AG04449 (cell line): Measurements from ENCODE around the gene CACNA1H.
"Not testable (repeated sequence)": the region's sequence is repeated elsewhere in the genome, so short reads cannot be mapped to it uniquely, and the experiment has no call there.

Experiments
- CTCF ChIA-PET: fragments of 350-600 bp; formaldehyde crosslinking; extraction: SDS; loops from one replicate; lab custom pipeline; 2021; ENCODE audit warnings: antibody characterized with exemption; lab: Yijun Ruan, JAX
- POLR2A ChIA-PET: fragments of 400-600, 350-600 bp; formaldehyde crosslinking; extraction: SDS; loops from one replicate; lab custom pipeline; 2020; ENCODE audit warnings: antibody characterized with exemption, inconsistent platforms; lab: Yijun Ruan, JAX
- DNase-seq: peaks from one replicate; pipeline ENCODE4 v3.0.0-alpha.2; 2010; ENCODE audit warnings: low read depth, low spot score
- H3K4me3 ChIP-seq: 2 replicates; pipeline ENCODE4 v1.5.1; 2011; ENCODE audit warnings: low read depth, mild to moderate bottlenecking, control low read depth, low read length
- TF ChIP-seq, protein P1 (sequence below): IDR thresholded peaks from one replicate; pipeline ENCODE4 v1.5.1; 2011; ENCODE audit warnings: mild to moderate bottlenecking, moderate library complexity, low read length, control low read depth, inconsistent platforms; ENCODE audit not compliant: insufficient read depth; ENCODE audit errors: missing control alignments

The CACNA1H gene

DNA sequence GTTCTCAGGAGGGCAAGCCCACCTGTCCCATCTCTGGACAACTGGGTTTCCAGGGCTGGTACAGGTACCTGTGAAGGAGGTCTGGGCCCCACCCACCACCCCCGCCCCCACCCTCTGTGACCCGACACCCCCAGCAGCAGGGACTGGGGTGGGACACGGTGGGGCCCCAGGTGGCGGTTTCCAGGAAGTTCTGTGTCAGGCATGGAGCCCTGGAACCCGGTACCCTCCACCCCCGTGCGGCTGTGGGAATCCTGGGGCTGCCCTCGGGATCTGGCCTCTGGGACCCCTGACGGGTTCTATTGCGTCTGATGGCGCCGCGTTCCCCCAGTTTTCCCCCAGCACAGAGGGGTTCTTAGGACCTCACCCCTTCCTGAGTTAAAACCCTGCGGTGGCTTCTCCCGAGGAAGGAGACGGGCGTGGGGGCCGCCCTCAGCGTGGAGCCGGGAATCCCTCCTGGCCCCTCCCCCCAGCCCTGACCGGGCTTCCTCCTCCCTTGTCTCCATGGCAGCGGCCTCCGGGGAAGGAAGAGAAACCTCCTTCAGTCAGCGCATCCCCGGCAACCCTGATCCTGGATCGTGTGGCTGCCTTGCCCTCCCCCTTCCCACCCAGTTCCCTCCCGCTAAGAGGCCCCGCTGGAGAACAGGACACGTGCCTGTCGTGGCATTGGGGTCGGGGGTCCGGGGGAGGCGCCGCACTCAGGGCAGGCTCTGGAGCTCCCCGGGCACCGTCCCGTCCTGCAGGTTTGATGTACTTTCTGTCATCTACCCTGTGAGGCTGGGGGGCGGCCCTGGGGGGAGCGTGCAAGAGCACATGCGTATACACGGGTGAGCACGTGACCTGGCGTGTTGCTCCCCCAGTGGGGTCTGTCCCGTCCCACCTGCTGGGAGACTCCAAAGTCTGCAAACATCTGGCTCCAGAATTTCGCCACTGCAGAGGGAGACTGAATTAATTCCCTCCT lies 30.3 kb downstream of the CACNA1H start:
- CTCF ChIA-PET: no interaction called here
- POLR2A ChIA-PET: no interaction called here
- H3K4me3 ChIP-seq: no peak overlapping the region
- TF ChIP-seq, protein P1, sequence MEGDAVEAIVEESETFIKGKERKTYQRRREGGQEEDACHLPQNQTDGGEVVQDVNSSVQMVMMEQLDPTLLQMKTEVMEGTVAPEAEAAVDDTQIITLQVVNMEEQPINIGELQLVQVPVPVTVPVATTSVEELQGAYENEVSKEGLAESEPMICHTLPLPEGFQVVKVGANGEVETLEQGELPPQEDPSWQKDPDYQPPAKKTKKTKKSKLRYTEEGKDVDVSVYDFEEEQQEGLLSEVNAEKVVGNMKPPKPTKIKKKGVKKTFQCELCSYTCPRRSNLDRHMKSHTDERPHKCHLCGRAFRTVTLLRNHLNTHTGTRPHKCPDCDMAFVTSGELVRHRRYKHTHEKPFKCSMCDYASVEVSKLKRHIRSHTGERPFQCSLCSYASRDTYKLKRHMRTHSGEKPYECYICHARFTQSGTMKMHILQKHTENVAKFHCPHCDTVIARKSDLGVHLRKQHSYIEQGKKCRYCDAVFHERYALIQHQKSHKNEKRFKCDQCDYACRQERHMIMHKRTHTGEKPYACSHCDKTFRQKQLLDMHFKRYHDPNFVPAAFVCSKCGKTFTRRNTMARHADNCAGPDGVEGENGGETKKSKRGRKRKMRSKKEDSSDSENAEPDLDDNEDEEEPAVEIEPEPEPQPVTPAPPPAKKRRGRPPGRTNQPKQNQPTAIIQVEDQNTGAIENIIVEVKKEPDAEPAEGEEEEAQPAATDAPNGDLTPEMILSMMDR: no peak
- no peak for DNase-seq

DNA sequence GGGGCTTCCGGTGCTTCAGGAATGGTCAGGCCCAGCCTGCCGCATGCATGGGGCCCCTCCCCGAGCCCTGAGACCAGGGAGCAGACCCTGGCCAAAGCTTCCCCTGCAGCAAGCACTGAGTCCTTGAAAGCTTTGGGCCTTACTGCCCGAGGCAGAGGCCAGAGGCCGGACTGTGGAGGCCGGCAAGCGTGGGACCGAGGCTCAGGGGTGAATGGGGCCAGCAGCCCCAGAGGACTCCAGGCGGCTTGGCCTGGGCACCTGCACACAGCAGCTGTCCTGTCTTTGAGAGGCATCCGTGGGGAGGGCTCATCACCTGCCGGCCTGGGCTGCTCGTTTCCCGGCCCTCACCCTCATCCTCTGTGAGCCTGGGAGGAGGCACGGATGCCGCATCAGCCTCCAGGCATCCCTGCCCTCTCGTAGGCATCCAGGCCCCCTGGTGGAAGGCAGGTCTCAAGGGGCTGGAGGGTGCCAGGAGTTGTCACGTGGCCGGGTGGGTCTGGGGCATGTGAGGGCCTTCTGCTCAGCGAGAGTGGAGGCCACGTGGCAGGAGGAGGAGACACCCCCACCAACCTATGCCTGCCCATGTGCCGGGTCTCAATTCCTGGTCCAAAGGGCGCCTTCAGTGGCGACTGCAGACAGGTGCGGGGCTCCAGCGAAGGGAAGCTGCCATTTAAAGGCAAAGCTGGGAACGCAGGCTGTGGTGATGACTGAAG lies 31.4 kb downstream of the CACNA1H start:
- ChIA-PET CTCF (no interaction called here), POLR2A (no interaction called here)
- TF ChIP-seq, protein P1: no peak
- H3K4me3 ChIP-seq: no peak overlapping the region
- DNase-seq: no peak

DNA sequence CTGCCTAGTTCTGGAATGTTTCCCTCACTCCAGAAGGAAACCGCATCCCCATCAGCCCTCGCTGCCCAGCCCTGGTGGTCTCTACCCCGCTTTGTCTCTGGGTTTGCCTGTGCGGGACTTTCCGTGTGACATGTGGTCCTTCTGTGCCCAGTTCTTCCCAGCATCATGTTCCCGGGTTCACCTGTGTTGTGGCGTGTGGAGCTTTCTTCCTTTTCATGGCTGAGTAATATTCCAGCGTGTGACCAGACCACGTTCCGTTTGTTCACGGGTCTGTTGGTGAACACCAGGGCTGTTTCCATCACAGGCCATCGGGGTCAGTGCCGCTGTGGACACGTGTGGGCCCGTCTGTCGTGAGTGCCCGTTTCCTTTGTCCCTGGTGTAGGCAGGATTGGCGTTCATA lies 32.1 kb downstream of the CACNA1H start:
- DNase-seq: no peak
- TF ChIP-seq, protein P1: no peak
- no peak overlapping the region for H3K4me3 ChIP-seq
- CTCF ChIA-PET: no interaction called here
- POLR2A ChIA-PET: no interaction called here

- CTCF ChIA-PET, POLR2A ChIA-PET, H3K4me3 ChIP-seq, DNase-seq: not testable (repeated sequence)
Observed at GRCh38 chr16:1185460-1186207, 32.7 kb downstream of the CACNA1H start.

DNA sequence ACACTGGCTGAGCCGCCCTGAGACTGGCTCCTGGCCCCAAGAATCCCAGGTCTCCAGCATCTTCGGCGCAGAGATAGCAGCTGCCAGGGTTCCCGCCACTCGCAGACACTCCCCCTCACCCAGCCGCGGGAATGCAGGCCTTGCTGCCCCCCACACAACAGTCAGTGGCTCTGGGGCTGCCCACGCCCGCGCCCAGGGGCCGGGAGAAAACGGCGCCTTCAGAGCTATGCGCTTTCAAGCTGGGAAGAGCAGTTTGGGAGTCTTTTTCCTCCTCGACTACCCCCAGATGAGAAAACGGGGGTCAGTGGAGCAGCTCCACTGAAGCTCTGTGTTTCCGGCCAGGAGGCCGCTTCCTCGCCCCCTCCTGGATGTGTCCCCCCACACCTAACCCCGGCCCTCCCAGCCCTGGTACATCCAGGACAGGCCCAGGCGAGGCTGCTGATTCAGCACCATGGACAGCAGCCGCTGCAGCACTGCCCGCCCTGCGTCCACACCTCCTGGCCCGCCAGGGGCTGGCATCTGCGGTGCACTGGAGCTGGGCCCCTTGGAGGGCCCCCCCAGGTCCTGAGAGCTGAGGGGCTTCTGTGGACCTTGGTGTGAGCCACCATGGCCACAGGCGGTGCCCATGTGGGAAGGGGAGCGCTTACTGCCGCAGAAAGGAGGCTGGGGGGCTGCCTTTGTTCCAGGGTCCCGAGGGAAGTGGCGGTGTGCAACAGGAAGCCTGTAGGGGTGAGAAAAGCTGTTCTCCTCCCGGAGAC lies 35.7 kb downstream of the CACNA1H start:
- TF ChIP-seq, protein P1: peak; percentile 9
- CTCF ChIA-PET: no interaction called here
- no peak for DNase-seq
- no peak overlapping the region for H3K4me3 ChIP-seq
- POLR2A ChIA-PET: no interaction called here

GRCh38 chr16:1189455-1189854 lies 36.5 kb downstream of the CACNA1H start:
- TF ChIP-seq, protein P1: no peak
- ChIA-PET POLR2A (no interaction called here), CTCF (no interaction called here)
- no peak for DNase-seq
- no peak overlapping the region for H3K4me3 ChIP-seq

DNA sequence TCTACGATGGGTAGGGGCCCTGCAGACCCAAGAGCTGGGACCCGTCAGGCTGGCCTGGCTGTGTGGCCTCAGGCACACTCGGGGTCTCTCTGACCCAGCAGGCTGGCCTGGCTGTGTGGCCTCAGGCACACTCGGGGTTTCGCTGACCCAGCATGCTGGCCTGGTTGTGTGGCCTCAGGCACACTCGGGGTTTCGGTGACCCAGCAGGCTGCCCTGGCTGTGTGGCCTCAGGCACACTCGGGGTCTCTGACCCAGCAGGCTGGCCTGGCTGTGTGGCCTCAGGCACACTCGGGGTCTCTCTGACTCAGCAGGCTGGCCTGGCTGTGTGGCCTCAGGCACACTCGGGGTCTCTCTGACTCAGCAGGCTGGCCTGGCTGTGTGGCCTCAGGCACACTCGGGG lies 37.9 kb downstream of the CACNA1H start:
- POLR2A ChIA-PET, H3K4me3 ChIP-seq, CTCF ChIA-PET, DNase-seq: not testable (repeated sequence)
